Osteocyte (in vitro differentiated cells): ENCODE data around the gene AURKAIP1. TPM values are rescaled to one million over a fixed set of nuclear protein-coding genes. Genes with fewer than 3 reads are reported as not detected.
"Not testable (repeated sequence)": the region's sequence is repeated elsewhere in the genome, so short reads cannot be mapped to it uniquely, and the experiment has no call there.

Source experiments
- DNase-seq: peaks from one replicate; pipeline ENCODE4 v3.0.0; 2021; ENCODE audit warnings: mixed read lengths; ENCODE audit not compliant: unreplicated experiment; ENCODE audit errors: extremely low spot score
- H3K27ac Mint-ChIP-seq: one replicate; pipeline ENCODE4 v1.8.0; 2021; ENCODE audit warnings: mild to moderate bottlenecking, mixed read lengths; ENCODE audit not compliant: unreplicated experiment
- H3K27me3 Mint-ChIP-seq: one replicate; pipeline ENCODE4 v1.8.0; 2021; ENCODE audit warnings: mixed read lengths; ENCODE audit not compliant: unreplicated experiment
- H3K36me3 Mint-ChIP-seq: one replicate; pipeline ENCODE4 v1.8.0; 2021; ENCODE audit warnings: mixed read lengths; ENCODE audit not compliant: unreplicated experiment
- H3K4me1 Mint-ChIP-seq: one replicate; pipeline ENCODE4 v1.8.0; 2021; ENCODE audit warnings: mixed read lengths; ENCODE audit not compliant: unreplicated experiment
- H3K4me3 Mint-ChIP-seq: one replicate; pipeline ENCODE4 v1.8.0; 2021; ENCODE audit warnings: mild to moderate bottlenecking, moderate library complexity, mixed read lengths; ENCODE audit not compliant: unreplicated experiment
- H3K9me3 Mint-ChIP-seq: one replicate; pipeline ENCODE4 v1.8.0; 2021; ENCODE audit warnings: mixed read lengths; ENCODE audit not compliant: unreplicated experiment
- total RNA-seq: library from RNA; stranded (reverse); gene quantifications from 2 replicates; pipeline ENCODE4 v1.2.1, GENCODE V29; 2021
- TF ChIP-seq, protein P1 (sequence below): fragments of 200-600 bp; sonication (generic); IDR thresholded peaks from 2 replicates; pipeline ENCODE4 v1.5.0; 2021; ENCODE audit warnings: antibody characterized with exemption, mild to moderate bottlenecking, moderate library complexity

The AURKAIP1 gene
- total RNA-seq, 1 donor from 2014 or later: 116 TPM

DNA sequence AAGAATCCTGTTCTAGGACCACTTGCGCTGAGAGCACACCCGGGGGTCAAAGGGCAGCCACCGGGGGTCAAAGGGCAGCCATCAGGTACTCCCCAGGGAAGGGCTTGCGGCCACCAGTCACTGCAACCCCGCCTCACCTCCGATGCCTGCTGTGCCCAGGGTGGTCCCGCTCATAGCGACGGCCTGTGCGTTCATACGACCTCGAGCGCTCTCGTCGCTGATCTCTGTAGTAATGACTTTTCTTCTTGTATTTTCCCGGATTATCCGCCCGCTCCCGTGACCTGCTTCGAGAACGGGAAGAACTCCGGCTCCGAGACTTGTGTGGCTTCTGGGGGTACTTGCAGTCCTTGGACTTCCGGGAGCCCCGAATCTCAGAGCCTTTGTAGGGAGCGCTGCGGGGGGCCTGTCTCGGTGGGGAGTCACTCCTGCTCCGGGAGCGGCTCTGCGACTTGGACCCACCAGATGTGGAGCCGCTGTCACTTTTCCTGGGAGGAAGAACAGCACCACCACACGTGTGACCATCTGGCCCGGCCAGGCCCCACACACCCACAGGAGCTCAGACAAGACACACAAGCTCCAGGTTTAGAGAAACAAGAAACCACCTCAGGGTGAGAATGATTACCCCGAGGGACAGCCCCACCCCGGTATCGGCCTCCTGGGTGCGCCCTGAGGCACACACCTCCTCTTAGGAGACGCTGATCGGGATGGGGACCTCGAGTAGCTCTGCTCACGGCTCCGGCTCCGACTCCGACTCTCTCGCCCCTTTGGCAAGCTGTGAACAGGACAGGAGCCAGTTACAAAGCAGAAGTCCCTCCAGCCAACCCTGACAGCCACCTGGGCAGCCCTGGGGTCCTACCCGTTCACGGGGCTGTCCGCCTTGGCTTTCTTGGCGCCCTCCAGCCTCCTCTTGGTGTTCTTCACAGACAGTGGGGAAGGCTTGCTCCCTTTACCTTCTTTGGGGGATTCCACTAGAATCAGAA lies 12.4 kb upstream of the AURKAIP1 start:
- no peaks in the 10 kb centered on the region for H3K4me1 Mint-ChIP-seq
- peaks cover 55% of the 10 kb centered on the region for H3K36me3 Mint-ChIP-seq
- no peak overlapping the region for H3K27ac Mint-ChIP-seq
- TF ChIP-seq, protein P1, sequence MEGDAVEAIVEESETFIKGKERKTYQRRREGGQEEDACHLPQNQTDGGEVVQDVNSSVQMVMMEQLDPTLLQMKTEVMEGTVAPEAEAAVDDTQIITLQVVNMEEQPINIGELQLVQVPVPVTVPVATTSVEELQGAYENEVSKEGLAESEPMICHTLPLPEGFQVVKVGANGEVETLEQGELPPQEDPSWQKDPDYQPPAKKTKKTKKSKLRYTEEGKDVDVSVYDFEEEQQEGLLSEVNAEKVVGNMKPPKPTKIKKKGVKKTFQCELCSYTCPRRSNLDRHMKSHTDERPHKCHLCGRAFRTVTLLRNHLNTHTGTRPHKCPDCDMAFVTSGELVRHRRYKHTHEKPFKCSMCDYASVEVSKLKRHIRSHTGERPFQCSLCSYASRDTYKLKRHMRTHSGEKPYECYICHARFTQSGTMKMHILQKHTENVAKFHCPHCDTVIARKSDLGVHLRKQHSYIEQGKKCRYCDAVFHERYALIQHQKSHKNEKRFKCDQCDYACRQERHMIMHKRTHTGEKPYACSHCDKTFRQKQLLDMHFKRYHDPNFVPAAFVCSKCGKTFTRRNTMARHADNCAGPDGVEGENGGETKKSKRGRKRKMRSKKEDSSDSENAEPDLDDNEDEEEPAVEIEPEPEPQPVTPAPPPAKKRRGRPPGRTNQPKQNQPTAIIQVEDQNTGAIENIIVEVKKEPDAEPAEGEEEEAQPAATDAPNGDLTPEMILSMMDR: no peak
- DNase-seq: no peak
- H3K9me3 Mint-ChIP-seq: no peaks in the 10 kb centered on the region
- H3K27me3 Mint-ChIP-seq: no peaks in the 10 kb centered on the region
- no peak overlapping the region for H3K4me3 Mint-ChIP-seq

DNA sequence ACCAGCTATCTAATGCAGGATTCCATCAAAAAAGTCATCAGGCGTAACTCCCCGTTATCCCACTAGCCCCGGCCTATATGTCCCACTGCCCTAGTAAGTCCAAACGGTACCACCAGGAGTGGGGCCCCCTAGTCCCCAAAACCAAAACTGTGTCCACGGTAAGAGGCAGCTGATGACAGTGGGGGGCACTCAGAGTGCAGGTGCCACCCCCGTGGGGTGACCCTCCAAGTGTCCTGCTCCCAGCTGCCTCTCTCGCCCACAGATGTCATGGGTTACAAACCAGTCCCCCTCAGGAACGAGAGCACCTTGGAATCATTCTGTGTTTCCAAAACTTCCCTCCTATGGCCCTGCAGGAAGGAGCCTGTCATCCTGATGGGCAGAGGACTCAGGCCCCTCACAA lies 10.9 kb upstream of the AURKAIP1 start:
- no peak overlapping the region for H3K27ac Mint-ChIP-seq
- no peaks in the 10 kb centered on the region for H3K27me3 Mint-ChIP-seq
- H3K9me3 Mint-ChIP-seq: no peaks in the 10 kb centered on the region
- peaks cover 46% of the 10 kb centered on the region for H3K36me3 Mint-ChIP-seq
- no peak for DNase-seq
- TF ChIP-seq, protein P1: no peak
- H3K4me1 Mint-ChIP-seq: no peaks in the 10 kb centered on the region
- no peak overlapping the region for H3K4me3 Mint-ChIP-seq

DNA sequence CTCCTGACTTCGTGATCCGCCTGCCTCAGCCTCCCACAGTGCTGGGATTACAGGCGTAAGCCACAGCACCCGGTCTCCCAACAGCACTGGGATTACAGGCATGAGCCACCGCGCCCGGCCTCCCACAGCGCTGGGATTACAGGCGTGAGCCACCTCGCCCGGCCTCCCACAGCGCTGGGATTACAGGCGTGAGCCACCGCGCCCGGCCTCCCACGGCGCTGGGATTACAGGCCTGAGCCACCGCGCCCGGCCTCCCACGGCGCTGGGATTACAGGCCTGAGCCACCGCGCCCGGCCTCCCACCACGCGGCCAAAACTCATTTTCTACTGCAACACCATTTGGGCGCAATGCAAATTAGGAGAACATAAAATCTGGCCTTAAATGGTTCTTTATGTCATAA lies 10.3 kb upstream of the AURKAIP1 start:
- not testable (repeated sequence) for H3K4me3 Mint-ChIP-seq, DNase-seq, H3K9me3 Mint-ChIP-seq, H3K27me3 Mint-ChIP-seq, H3K27ac Mint-ChIP-seq, H3K4me1 Mint-ChIP-seq
- H3K36me3 Mint-ChIP-seq: peaks cover 40% of the 10 kb centered on the region

DNA sequence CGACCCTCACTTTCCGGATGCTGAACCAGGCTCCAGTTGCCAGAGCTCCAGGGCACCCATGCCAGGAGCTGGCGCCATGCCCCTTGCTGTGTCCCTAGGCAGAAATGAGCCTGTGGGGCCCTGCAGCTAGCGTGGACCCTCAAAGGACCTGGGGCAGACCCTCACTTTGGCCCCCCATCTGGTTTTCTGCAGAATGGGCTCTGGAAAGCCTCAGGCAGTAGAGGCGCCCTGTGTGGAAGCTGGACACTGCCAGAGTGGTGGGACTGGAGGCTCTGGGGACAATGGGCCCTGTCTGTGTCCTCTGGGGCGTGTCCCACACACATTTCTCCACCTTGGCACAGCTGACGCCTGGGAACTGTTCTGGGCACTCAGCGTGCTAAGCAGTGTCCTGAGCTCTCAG lies 6.3 kb upstream of the AURKAIP1 start:
- TF ChIP-seq, protein P1: no peak
- no peaks in the 10 kb centered on the region for H3K4me1 Mint-ChIP-seq
- peaks cover 10% of the 10 kb centered on the region for H3K36me3 Mint-ChIP-seq
- H3K27me3 Mint-ChIP-seq: no peaks in the 10 kb centered on the region
- no peaks in the 10 kb centered on the region for H3K9me3 Mint-ChIP-seq
- H3K27ac Mint-ChIP-seq: no peak overlapping the region
- no peak for DNase-seq
- no peak overlapping the region for H3K4me3 Mint-ChIP-seq

DNA sequence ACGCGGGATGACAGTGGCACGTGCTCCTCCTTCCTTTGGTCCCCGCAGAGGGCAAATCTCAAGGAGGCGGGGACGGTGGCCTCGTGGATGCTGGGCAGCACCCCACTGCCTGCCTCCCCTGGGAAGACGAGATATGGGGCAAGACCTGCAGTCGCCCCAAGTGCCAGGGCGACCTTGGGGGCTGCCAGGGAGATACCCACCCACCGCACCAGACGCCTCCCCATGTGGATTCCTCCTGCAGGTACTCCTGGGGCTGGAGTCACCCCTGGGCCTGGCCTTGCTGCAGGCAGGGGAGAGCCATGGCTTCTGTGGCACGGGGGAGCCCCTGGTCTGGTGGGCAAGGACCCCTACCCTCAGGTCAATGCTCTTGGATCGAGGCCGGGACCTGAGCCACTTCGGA lies 5.9 kb upstream of the AURKAIP1 start:
- Mint-ChIP-seq H3K27me3 (no peaks in the 10 kb centered on the region), H3K9me3 (no peaks in the 10 kb centered on the region), H3K4me3 (no peak overlapping the region), H3K36me3 (peaks cover 5% of the 10 kb centered on the region), H3K27ac (no peak overlapping the region), H3K4me1 (no peaks in the 10 kb centered on the region)
- DNase-seq: no peak
- TF ChIP-seq, protein P1: no peak
